Measurements from ENCODE around the gene MYL4.

DNA sequence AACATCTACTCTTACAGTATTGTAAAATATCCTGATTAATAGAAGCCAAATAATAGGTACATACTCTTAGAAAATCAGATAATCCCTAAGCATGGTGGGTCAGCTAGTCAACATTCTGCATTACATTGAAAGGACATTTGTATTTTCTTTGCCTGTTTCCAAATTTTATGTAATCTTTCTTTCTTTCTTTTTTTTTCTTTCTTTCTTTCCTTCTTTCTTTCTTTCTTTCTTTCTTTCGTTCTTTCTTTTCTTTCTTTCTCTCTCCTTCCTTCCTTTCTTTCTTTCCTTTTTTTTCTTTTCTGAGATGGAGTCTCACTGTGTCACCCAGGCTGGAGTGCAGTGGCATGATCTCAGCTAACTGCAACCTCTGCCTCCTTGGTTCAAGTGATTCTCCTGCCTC is 63.3 kb downstream of the MYL4 start:
- TF ChIP-seq, protein P1, sequence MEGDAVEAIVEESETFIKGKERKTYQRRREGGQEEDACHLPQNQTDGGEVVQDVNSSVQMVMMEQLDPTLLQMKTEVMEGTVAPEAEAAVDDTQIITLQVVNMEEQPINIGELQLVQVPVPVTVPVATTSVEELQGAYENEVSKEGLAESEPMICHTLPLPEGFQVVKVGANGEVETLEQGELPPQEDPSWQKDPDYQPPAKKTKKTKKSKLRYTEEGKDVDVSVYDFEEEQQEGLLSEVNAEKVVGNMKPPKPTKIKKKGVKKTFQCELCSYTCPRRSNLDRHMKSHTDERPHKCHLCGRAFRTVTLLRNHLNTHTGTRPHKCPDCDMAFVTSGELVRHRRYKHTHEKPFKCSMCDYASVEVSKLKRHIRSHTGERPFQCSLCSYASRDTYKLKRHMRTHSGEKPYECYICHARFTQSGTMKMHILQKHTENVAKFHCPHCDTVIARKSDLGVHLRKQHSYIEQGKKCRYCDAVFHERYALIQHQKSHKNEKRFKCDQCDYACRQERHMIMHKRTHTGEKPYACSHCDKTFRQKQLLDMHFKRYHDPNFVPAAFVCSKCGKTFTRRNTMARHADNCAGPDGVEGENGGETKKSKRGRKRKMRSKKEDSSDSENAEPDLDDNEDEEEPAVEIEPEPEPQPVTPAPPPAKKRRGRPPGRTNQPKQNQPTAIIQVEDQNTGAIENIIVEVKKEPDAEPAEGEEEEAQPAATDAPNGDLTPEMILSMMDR (conservative IDR thresholded peaks at IDR 0.05; ENCODE audit: low read length), result no peak
- TF ChIP-seq EZH2phosphoT487 (IDR thresholded peaks at IDR 0.05; ENCODE audit: borderline replicate concordance), result no peak
